SK-N-SH treated with all-trans-retinoic acid at 6 μM for 48 hours (cell line): Measurements from ENCODE around the gene RAB11FIP4.

Experiments
- ARNTL ChIP-seq: fragments of 450-650 bp; formaldehyde crosslinking; IDR thresholded peaks from 2 replicates; pipeline ENCODE4 v1.5.0; 2020; ENCODE audit warnings: low read depth, mild to moderate bottlenecking, moderate library complexity, borderline replicate concordance
- ESRRG ChIP-seq: fragments of 250-450 bp; sonication (Bioruptor Pico); IDR thresholded peaks from 2 replicates; pipeline ENCODE4 v1.6.1; 2021; ENCODE audit warnings: mild to moderate bottlenecking
- ISL1 ChIP-seq: fragments of 250-450 bp; sonication (Bioruptor Pico); IDR thresholded peaks from 2 replicates; pipeline ENCODE4 v2.1.2; 2022; ENCODE audit warnings: mild to moderate bottlenecking, moderate library complexity
- PATZ1 ChIP-seq: fragments of 250-450 bp; sonication (Bioruptor Pico); IDR thresholded peaks from 2 replicates; pipeline ENCODE4 v1.8.0; 2020; ENCODE audit warnings: mild to moderate bottlenecking, moderate library complexity, borderline replicate concordance
- RARB ChIP-seq: fragments of 250-450 bp; sonication (Bioruptor Pico); IDR thresholded peaks from 2 replicates; pipeline ENCODE4 v1.8.0; 2021; ENCODE audit warnings: mild to moderate bottlenecking, moderate library complexity
- TCF4 ChIP-seq: fragments of 250-450 bp; sonication (Bioruptor Pico); IDR thresholded peaks from 2 replicates; pipeline ENCODE4 v1.8.0; 2021; ENCODE audit warnings: mild to moderate bottlenecking, moderate library complexity, borderline replicate concordance
- ZNF70 ChIP-seq: fragments of 450-650 bp; formaldehyde crosslinking; IDR thresholded peaks from 2 replicates; pipeline ENCODE4 v1.5.0; 2020; ENCODE audit warnings: mild to moderate bottlenecking, moderate library complexity
- TF ChIP-seq, protein P1 (sequence below): fragments of 250-450 bp; sonication (Bioruptor Pico); IDR thresholded peaks from 2 replicates; pipeline ENCODE4 v1.8.0; 2021; ENCODE audit warnings: low read depth, mild to moderate bottlenecking, moderate library complexity, borderline replicate concordance
- TF ChIP-seq, protein P2 (sequence below): fragments of 250-450 bp; sonication (Bioruptor Pico); IDR thresholded peaks from 2 replicates; pipeline ENCODE4 v1.5.1; 2021; ENCODE audit warnings: mild to moderate bottlenecking, moderate library complexity

DNA sequence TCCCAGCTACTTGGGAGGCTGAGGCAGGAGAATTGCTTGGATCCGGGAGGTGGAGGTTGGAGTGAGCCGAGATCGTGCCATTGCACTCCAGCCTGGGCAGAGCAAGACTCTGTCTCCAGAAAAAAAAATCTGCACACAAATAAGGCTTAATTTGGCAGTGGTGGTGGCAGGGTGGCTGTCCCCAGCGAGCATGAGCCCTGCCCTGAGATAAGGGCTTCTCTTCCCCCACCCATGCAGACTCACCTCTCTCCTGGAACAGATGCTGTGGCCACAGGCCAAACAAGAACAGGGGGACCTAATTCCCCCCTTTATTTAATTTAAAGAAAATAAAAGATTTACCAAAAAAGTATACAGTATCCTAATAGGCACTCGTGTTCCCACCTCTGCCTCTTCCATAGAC, 157.2 kb downstream of the RAB11FIP4 start:
- TF ChIP-seq TCF4 (CRISPR knock-in tag) (no peak), ZNF70 (CRISPR knock-in tag) (no peak), RARB (CRISPR knock-in tag) (no peak), ESRRG (CRISPR knock-in tag) (no peak), PATZ1 (no peak), ARNTL (CRISPR knock-in tag) (no peak), ISL1 (CRISPR knock-in tag) (no peak)
- TF ChIP-seq, protein P1, sequence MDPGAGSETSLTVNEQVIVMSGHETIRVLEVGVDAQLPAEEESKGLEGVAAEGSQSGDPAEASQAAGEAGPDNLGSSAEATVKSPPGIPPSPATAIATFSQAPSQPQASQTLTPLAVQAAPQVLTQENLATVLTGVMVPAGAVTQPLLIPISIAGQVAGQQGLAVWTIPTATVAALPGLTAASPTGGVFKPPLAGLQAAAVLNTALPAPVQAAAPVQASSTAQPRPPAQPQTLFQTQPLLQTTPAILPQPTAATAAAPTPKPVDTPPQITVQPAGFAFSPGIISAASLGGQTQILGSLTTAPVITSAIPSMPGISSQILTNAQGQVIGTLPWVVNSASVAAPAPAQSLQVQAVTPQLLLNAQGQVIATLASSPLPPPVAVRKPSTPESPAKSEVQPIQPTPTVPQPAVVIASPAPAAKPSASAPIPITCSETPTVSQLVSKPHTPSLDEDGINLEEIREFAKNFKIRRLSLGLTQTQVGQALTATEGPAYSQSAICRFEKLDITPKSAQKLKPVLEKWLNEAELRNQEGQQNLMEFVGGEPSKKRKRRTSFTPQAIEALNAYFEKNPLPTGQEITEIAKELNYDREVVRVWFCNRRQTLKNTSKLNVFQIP (CRISPR knock-in tag) = no peak
- TF ChIP-seq, protein P2, sequence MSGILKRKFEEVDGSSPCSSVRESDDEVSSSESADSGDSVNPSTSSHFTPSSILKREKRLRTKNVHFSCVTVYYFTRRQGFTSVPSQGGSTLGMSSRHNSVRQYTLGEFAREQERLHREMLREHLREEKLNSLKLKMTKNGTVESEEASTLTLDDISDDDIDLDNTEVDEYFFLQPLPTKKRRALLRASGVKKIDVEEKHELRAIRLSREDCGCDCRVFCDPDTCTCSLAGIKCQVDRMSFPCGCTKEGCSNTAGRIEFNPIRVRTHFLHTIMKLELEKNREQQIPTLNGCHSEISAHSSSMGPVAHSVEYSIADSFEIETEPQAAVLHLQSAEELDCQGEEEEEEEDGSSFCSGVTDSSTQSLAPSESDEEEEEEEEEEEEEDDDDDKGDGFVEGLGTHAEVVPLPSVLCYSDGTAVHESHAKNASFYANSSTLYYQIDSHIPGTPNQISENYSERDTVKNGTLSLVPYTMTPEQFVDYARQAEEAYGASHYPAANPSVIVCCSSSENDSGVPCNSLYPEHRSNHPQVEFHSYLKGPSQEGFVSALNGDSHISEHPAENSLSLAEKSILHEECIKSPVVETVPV = no peak
